DOHH2 (cell line): Measurements from ENCODE around the gene POR.

Source experiments
- CTCF ChIP-seq: fragments of 200-600 bp; sonication (generic); IDR thresholded peaks from one replicate; pipeline ENCODE4 v1.5.1; 2014; ENCODE audit warnings: antibody characterized with exemption, mild to moderate bottlenecking, low read depth, low read length; ENCODE audit not compliant: poor library complexity, severe bottlenecking
- EZH2phosphoT487 ChIP-seq: fragments of 200-600 bp; sonication (generic); IDR thresholded peaks from 2 replicates; pipeline ENCODE4 v1.6.1; 2017; ENCODE audit warnings: borderline replicate concordance, mild to moderate bottlenecking, antibody characterized with exemption, low read length, moderate library complexity, mixed read lengths

DNA sequence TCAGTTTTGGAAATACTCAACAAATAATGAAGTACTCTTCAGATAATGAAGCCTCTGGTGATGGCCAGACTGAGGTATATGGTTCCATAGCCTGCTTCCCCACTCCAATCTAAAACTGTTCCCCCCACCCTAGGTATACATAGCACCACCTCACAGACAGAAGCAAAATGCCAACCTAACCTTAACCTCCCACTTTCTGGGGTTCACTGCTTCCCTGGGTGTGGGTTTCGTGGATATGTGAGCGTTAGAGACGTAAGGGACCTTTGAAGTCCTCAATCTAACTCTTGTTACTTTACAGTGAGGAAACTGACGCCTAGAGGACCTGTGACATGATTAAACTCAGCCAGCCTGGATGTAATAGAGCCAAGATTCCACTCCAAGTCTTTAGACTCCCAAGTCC, 34.7 kb upstream of the POR start:
- TF ChIP-seq CTCF (no peak), EZH2phosphoT487 (no peak)
